Fibroblast of upper back skin (primary cell): Measurements from ENCODE around the gene VPS13A.
"Not testable (repeated sequence)": the region's sequence is repeated elsewhere in the genome, so short reads cannot be mapped to it uniquely, and the experiment has no call there.

Experiments
- DNase-seq: peaks from one replicate; pipeline ENCODE4 v3.0.0-alpha.2; 2013

Gene VPS13A

GRCh38 chr9:77188242-77188641, 10.9 kb downstream of the VPS13A start:
- no peak for DNase-seq

- peak; percentile 17 for DNase-seq
These were observed 17.1 kb downstream of the VPS13A start for GRCh38 chr9:77194423-77194822.

- peak; percentile 33 for DNase-seq
These were observed 32.8 kb downstream of the VPS13A start for GRCh38 chr9:77210116-77210515.

GRCh38 chr9:77211561-77211960, 34.2 kb downstream of the VPS13A start:
- DNase-seq = no peak

GRCh38 chr9:77212801-77213200, 35.5 kb downstream of the VPS13A start:
- DNase-seq = no peak

GRCh38 chr9:77215874-77216273, 38.5 kb downstream of the VPS13A start:
- peak; percentile 23 for DNase-seq

GRCh38 chr9:77218612-77219011, 41.3 kb downstream of the VPS13A start:
- peak; percentile 80 for DNase-seq

- peak; percentile 32 for DNase-seq
These were observed 44.1 kb downstream of the VPS13A start for GRCh38 chr9:77221431-77221830.

GRCh38 chr9:77224746-77225312, 47.5 kb downstream of the VPS13A start:
- peak; percentile 72 for DNase-seq

- no peak for DNase-seq
These were observed 59.4 kb downstream of the VPS13A start for GRCh38 chr9:77236693-77237092.

- no peak for DNase-seq
These were observed 60.6 kb downstream of the VPS13A start for GRCh38 chr9:77237896-77238295.

GRCh38 chr9:77251050-77251449, 73.7 kb downstream of the VPS13A start:
- peak; percentile 52 for DNase-seq

- no peak for DNase-seq
These were observed 79.9 kb downstream of the VPS13A start for GRCh38 chr9:77257275-77257674.

- DNase-seq = no peak
These were observed 84.3 kb downstream of the VPS13A start for GRCh38 chr9:77261605-77262004.

GRCh38 chr9:77267762-77268161, 90.4 kb downstream of the VPS13A start:
- not testable (repeated sequence) for DNase-seq

- DNase-seq = no peak
These were observed 93.8 kb downstream of the VPS13A start for GRCh38 chr9:77271023-77271690.

GRCh38 chr9:77276799-77277198, 99.5 kb downstream of the VPS13A start:
- DNase-seq = no peak

- DNase-seq = no peak
These were observed 100.4 kb downstream of the VPS13A start for GRCh38 chr9:77277719-77278118.

- DNase-seq = no peak
These were observed 106.7 kb downstream of the VPS13A start for GRCh38 chr9:77283991-77284390.

GRCh38 chr9:77284616-77285015, 107.3 kb downstream of the VPS13A start:
- no peak for DNase-seq

- peak; percentile 26 for DNase-seq
These were observed 113.0 kb downstream of the VPS13A start for GRCh38 chr9:77290373-77290772.

GRCh38 chr9:77291714-77292113, 114.4 kb downstream of the VPS13A start:
- DNase-seq = peak; percentile 58

GRCh38 chr9:77293949-77294348, 116.6 kb downstream of the VPS13A start:
- no peak for DNase-seq

- DNase-seq = peak; percentile 16
These were observed 127.2 kb downstream of the VPS13A start for GRCh38 chr9:77304543-77304942.
